Measurements from ENCODE around the gene CLEC3B. TPM values are rescaled to one million over a fixed set of nuclear protein-coding genes. Genes with fewer than 3 reads are reported as not detected.

CLEC3B gene
- total RNA-seq, 2 donors from 2014 or later, result 9.6 to 28.9 TPM

DNA sequence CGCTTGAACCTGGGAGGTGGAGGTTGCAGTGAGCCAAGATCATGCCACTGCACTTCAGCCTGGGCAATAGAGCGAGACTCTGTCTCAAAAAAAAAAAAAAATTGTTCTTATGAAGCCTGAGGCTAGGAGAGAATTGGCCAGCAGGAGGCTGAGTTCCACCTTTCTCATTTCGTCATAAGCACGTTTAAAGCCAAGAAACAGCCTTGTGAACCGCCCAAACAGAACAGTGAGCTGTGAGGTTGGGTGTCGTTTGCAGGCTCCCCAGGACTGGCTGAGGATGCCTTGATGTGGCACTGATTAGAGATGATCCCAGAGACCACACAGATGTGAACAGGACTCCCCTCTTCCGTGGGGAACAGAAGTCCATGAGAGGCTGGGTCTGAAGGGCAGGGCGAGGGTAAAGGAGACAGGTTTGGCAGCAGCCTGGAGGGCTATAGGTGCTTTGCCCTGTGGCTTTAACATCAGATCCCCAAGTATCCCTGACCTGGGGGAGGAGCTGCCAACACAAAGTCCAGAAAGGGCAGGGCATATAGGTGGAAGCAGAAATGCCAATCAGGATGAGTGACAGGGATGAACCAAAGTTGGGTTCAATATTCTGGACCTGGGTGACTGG is 52.9 kb downstream of the CLEC3B start:
- intact Hi-C loops (cut with DNase I), result no loop called here
- peak; percentile 53 for DNase-seq
- Histone ChIP-seq H3K4me1 (no peaks in the 10 kb centered on the region), H3K27me3 (no peaks in the 10 kb centered on the region), H3K27ac (peak overlapping the region; percentile 59), H3K36me3 (no peaks in the 10 kb centered on the region), H3K9me3 (no peaks in the 10 kb centered on the region), H3K4me3 (no peak overlapping the region), H3K9ac (ENCODE audit: low read depth in 2 of 2, low read length in 2 of 2) (peak overlapping the region in 1 of 2 donors; percentile 13)
- TF ChIP-seq, protein P1, sequence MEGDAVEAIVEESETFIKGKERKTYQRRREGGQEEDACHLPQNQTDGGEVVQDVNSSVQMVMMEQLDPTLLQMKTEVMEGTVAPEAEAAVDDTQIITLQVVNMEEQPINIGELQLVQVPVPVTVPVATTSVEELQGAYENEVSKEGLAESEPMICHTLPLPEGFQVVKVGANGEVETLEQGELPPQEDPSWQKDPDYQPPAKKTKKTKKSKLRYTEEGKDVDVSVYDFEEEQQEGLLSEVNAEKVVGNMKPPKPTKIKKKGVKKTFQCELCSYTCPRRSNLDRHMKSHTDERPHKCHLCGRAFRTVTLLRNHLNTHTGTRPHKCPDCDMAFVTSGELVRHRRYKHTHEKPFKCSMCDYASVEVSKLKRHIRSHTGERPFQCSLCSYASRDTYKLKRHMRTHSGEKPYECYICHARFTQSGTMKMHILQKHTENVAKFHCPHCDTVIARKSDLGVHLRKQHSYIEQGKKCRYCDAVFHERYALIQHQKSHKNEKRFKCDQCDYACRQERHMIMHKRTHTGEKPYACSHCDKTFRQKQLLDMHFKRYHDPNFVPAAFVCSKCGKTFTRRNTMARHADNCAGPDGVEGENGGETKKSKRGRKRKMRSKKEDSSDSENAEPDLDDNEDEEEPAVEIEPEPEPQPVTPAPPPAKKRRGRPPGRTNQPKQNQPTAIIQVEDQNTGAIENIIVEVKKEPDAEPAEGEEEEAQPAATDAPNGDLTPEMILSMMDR (IDR thresholded peaks at IDR 0.05), result no peak

DNA sequence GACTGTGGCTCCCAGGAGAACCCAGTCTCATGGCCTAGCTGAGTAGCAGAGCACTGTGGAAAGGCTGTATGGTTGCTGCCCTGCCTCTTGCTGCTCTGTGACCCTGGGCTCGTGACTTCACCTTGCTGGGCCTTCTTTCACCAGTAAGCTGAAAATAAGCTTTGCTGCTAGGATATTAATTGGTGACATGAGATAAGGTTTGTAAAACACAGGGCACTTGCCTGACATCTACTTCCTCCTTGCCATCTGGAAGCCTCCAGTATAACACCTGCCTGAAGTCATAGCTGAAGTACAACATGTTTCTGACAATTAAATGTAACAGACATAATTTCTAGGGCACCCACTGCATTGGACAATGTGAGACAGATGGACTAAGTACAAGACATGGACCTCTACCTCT is 53.6 kb downstream of the CLEC3B start:
- Histone ChIP-seq H3K9ac (ENCODE audit: low read depth in 2 of 2, low read length in 2 of 2) (peak overlapping the region in 1 of 2 donors; percentile 13), H3K27me3 (no peaks in the 10 kb centered on the region), H3K27ac (peak overlapping the region; percentile 59), H3K9me3 (no peaks in the 10 kb centered on the region), H3K4me1 (no peaks in the 10 kb centered on the region), H3K36me3 (no peaks in the 10 kb centered on the region), H3K4me3 (no peak overlapping the region)
- DNase-seq, result no peak
- intact Hi-C loops (cut with DNase I), result no loop called here
- TF ChIP-seq, protein P1 (IDR thresholded peaks at IDR 0.05), result no peak

DNA sequence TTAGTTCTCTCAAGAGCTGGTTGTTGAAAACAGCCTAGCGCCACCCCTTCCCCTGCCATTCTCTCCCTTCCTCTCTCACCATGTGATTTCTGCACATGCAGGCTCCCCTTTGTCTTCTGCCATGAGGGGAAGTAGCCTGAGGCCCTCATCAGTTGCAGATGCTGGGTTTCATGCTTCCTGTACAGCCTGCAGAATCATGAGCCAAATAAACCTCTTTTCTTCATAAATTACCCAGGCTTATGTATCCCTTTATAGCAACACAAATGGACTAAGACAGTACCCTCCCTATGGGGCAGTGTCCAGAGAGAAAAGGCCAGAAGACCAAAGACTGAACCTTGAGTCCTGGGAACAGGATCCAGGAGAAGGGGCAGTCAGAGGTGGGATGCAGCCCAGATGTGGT is 54.7 kb downstream of the CLEC3B start:
- Histone ChIP-seq H3K4me3 (no peak overlapping the region), H3K9ac (ENCODE audit: low read depth in 2 of 2, low read length in 2 of 2) (no peak overlapping the region), H3K4me1 (no peaks in the 10 kb centered on the region), H3K27me3 (no peaks in the 10 kb centered on the region), H3K27ac (no peak overlapping the region), H3K9me3 (no peaks in the 10 kb centered on the region), H3K36me3 (peaks cover 2% of the 10 kb centered on the region)
- no peak for DNase-seq
- intact Hi-C loops (cut with DNase I), result no loop called here
- TF ChIP-seq, protein P1 (IDR thresholded peaks at IDR 0.05), result no peak

DNA sequence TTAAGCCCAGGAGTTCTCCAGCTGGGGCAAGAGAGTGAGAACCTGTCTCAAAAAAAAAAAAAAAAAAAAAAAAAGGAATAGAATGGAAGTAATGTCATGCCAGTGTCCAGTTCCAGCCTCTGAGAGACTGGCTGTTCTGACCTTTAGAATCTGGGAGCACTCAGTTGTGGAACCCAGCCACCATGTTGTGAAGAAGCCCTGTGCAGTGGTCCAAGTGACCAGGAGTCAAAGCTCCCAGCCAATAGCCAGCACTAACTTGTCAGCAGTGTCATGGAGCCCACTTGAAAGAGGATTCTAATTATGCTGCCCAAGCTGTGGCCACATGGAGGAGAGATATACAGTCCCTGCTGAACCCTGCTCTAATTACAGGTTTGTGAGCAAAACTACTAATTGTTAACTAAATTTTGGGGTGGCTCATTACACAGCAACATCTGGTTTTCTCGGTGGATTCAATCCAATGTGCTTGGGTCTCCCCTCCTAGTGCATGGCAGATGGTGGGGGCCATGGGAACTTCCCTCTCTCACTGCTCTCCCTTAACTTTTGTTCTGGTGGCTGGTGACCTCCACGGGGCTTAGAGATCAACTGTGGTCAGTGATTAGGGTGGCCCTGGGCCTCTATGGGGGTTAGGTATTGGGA is 55.5 kb downstream of the CLEC3B start:
- no peak overlapping the region for H3K9ac ChIP-seq (ENCODE audit: low read depth in 2 of 2, low read length in 2 of 2)
- H3K27me3 ChIP-seq, result no peaks in the 10 kb centered on the region

DNA sequence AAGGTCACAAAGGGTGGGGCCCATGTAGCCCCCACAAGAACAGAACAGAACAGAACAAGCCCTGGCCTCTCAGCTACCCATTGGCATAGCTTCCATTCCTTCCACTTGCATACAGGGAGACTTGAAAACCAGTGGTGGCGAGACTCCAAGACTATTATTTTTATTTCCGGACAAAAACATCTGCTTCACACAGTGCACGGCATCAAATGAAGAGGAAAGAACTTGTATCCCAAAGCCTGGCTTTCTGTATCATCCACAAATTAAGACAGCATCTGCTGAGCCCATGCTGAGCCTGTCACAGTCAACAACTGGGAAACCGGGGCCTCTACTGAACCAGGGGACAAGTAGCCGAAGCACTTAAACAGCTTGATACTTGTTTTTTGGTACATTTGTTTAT is 56.0 kb downstream of the CLEC3B start:
- no peaks in the 10 kb centered on the region for H3K9me3 ChIP-seq
- intact Hi-C loops (cut with DNase I), result no loop called here
- H3K27me3 ChIP-seq, result no peaks in the 10 kb centered on the region
- TF ChIP-seq, protein P1 (IDR thresholded peaks at IDR 0.05), result no peak
- H3K27ac ChIP-seq, result no peak overlapping the region
- no peak overlapping the region for H3K4me3 ChIP-seq
- peaks cover 5% of the 10 kb centered on the region for H3K36me3 ChIP-seq
- H3K4me1 ChIP-seq, result no peaks in the 10 kb centered on the region
- no peak overlapping the region for H3K9ac ChIP-seq (ENCODE audit: low read depth in 2 of 2, low read length in 2 of 2)
- DNase-seq, result no peak

More for the DNA sequence above, 55.5 kb downstream of the CLEC3B start:
- Histone ChIP-seq H3K36me3 (peaks cover 5% of the 10 kb centered on the region), H3K4me3 (no peak overlapping the region), H3K27ac (no peak overlapping the region), H3K9me3 (no peaks in the 10 kb centered on the region), H3K4me1 (no peaks in the 10 kb centered on the region)
- TF ChIP-seq, protein P1 (IDR thresholded peaks at IDR 0.05), result no peak
- intact Hi-C loops (cut with DNase I), result no loop called here
- no peak for DNase-seq
